GM18507 (cell line): ENCODE measurements around the gene CRIP2.

Source experiments
- DNase-seq: peaks from one replicate; pipeline ENCODE4 v3.0.0; 2011; ENCODE audit warnings: low read depth; ENCODE audit not compliant: insufficient read length; ENCODE audit errors: extremely low spot score
- FAIRE-seq: peaks from 2 replicates; lab custom pipeline; 2011; peaks lifted over from hg19 to GRCh38; lab: Jason Lieb, UNC

The CRIP2 gene

GRCh38 chr14:105493921-105494605, 19.4 kb downstream of the CRIP2 start:
- FAIRE-seq = no peak
- DNase-seq = no peak

GRCh38 chr14:105494606-105494929, 19.9 kb downstream of the CRIP2 start:
- DNase-seq (no peak), FAIRE-seq (no peak)

DNA sequence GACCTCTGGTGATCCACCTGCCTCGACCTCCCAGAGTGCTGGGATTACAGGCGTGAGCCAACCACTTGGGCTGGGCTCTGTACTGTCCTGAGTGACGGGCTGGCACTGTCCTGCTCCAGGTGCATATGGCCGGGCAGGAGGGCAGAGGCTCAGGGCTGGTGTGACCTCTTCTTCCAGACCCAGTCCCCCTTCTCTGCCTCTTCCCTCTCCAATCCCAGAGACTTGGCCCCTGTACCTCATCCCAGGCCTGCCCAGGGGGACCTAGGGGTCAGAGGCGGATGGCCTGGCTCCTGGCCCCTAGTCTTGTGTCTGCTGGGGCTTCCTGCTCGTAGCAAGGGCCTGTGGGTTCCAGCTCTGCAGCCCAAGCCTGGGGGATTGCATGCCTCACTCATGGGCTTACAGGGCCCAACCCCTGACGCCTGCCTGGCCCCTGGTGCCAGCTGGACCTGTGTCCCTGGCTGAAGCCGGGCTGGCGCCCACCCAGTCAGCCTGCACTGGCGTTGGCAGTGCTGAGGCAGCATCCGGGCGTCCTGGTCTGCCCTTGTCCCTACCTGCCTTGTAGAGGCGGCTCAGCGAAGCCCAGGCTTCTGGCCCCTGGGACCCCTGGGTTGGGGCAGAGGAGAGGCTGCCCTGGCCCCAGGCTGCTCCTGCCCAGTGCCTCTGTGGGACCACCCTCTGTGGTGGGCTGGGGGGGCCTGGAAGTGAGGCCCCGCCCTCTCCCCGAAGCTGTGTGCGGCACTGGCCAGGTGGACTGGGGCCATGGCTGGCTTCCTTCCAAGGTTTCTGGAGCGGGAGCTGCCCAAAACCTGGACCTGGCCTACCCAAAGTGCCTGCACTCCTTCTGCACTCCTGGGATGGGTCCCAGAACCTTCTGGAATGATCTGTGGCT, 20.7 kb downstream of the CRIP2 start:
- DNase-seq (no peak), FAIRE-seq (no peak)

- DNase-seq (no peak), FAIRE-seq (no peak)
Measured at GRCh38 chr14:105495990-105496830, 21.6 kb downstream of the CRIP2 start.

GRCh38 chr14:105496831-105497591, 22.4 kb downstream of the CRIP2 start:
- no peak for FAIRE-seq

DNA sequence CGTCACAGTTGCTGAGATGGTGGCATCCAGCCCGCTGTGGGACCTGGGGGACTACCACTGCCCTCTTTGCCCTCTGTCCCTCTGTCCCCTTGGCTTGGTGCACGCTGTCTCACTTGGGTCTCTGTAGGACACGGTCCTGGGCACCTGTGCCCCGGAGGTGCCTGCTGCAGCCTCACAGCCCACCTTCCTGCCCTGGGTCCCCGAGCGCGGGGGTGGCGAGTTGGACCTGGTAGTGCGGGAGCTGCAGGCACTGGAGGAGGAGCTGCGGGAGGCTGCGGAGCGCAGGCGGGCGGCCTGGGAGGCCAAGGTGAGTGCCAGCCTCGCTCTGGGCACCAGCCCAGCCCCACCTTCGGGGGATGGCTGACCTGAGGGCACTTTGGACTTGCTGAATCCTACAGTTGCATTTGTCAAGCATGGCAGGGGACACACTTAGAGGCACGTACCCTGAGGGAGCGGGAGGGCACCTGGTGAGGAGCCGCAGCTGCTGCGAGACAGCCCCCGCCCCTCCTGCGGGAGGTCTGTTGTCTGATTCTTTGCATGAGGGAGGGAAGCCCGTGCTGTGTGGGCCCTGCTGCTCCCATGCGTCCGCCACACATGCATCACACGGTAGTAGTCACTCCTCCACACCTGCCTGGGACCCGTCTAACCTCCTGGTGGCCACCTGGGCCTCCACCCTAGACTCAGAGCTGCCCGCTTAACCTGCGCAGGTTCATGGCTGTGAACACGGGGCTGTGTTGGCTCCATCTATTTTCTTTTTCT, 23.2 kb downstream of the CRIP2 start:
- DNase-seq (no peak), FAIRE-seq (no peak)

More at GRCh38 chr14:105496831-105497591, 22.4 kb downstream of the CRIP2 start:
- no peak for DNase-seq

GRCh38 chr14:105498430-105499255, 24.0 kb downstream of the CRIP2 start:
- FAIRE-seq = no peak

GRCh38 chr14:105499256-105500035, 24.8 kb downstream of the CRIP2 start:
- FAIRE-seq = no peak

More at GRCh38 chr14:105498430-105499255, 24.0 kb downstream of the CRIP2 start:
- DNase-seq = no peak

GRCh38 chr14:105500036-105500725, 25.6 kb downstream of the CRIP2 start:
- DNase-seq (no peak), FAIRE-seq (no peak)

More at GRCh38 chr14:105499256-105500035, 24.8 kb downstream of the CRIP2 start:
- no peak for DNase-seq

- no peak for FAIRE-seq
Measured at GRCh38 chr14:105500726-105501101, 26.1 kb downstream of the CRIP2 start.

DNA sequence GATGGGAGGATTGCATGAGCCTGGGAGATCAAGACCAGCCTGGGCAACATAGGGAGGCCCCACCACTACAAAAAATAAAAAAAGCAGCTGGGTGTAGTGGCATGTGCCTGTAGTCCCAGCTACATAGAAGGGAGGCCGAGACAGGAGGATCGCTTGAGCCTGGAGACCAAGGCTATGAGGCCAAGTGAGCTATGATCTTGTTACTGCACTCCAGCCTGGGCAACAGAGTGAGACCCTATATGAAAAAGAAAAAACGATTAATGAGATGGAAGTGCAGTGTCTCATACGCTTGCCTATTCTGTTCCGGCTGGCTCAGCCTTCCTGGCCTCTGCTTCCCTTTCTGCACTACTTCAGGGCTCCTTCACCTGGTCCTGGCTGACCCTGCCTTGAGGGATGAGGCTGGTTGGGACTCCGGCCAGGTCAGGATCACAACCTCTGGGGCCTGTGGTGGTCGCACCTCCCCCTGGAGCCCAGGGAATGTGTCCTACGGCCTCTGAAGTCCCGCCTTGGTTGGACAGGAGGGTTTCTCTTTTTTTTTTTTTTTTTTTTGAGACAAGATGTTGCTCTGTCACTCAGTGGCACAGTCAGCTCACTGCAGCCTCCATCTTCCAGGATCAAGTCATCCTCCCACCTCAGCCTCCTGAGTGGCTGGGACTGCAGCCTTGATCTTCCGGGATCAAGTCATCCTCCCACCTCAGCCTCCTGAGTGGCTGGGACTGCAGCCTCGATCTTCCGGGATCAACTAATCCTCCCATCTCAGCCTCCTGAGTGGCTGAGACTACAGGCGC, 27.1 kb downstream of the CRIP2 start:
- FAIRE-seq (no peak), DNase-seq (no peak)

More at GRCh38 chr14:105500726-105501101, 26.1 kb downstream of the CRIP2 start:
- no peak for DNase-seq

GRCh38 chr14:105502446-105503295, 28.1 kb downstream of the CRIP2 start:
- DNase-seq = no peak
- no peak for FAIRE-seq

DNA sequence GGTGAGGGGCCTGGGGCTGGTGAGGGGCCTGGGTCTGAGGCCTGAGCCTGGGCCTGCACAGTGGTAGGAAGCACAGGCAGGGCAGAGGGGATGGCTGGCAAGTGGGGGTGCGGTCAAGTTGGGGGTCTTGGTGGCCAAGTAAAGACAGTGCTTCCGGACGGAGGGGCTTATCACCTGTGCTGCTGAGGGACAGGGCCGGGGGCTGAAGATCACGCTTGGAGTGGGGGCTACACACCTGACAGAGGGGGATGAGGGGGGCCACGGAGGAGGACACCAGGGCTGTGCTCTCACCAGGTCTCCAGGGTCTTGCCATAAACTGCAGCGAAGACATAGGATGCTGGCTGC, 28.6 kb downstream of the CRIP2 start:
- FAIRE-seq (no peak), DNase-seq (no peak)

GRCh38 chr14:105503935-105504692, 29.5 kb downstream of the CRIP2 start:
- FAIRE-seq = no peak
- no peak for DNase-seq
